Measurements from ENCODE around the gene SMIM28. TPM values are rescaled to one million over a fixed set of nuclear protein-coding genes. Genes with fewer than 3 reads are reported as not detected.

SMIM28 gene
- total and polyA plus RNA-seq, 5 donors from 2014 or later = not detected

DNA sequence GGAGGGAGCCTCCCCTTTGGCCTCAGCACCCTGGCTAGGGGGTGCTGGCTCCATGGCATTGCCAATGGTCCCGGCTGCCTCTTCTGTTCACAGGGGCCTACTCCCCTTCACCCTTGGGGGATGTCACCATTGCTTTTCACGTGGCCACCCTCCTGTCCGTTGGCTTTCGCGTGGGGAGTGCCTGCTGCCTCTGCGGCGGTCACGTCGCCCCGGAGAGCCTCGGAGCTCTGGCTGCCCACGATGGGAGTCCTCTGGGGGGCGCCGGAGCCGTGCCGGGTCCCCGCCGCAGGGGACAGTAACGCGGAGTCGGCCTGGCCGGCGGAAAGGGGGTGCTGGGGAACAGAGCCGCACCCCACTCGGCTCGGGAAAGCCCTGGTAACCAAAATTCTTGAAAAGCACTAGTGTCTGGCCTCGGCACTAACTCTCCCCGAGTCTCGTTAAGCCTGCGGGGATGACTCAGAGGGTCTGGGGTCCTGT, 25.7 kb downstream of the SMIM28 start:
- no peaks in the 10 kb centered on the region for H3K9me3 Mint-ChIP-seq
- peaks cover 14 to 43% (median 27%) of the 10 kb centered on the region in 4 donors for H3K4me1 Mint-ChIP-seq
- H3K27ac Mint-ChIP-seq = peak overlapping the region; percentile 72 to 90 (median 84)
- peaks cover 33% of the 10 kb centered on the region for H3K4me1 ChIP-seq (ENCODE audit: control insufficient read depth, insufficient read depth, low read length, poor library complexity, severe bottlenecking)
- DNase-seq (peak in 2 of 3 donors; percentile 11 to 37), ATAC-seq (ENCODE audit: low read depth in 2 of 2) (peak; percentile 5 to 15)
- peak overlapping the region; percentile 85 to 87 (median 86) for H3K4me3 Mint-ChIP-seq
- peaks cover 29% of the 10 kb centered on the region for H3K36me3 ChIP-seq (ENCODE audit: control insufficient read depth, insufficient read depth, low read length)
- peaks cover 6% of the 10 kb centered on the region for H3K27me3 Mint-ChIP-seq
- H3K36me3 Mint-ChIP-seq = peaks cover 23% of the 10 kb centered on the region
- no peaks in the 10 kb centered on the region for H3K9me3 ChIP-seq (ENCODE audit: control insufficient read depth in 2 of 2, low read length in 2 of 2)
- peak overlapping the region; percentile 87 for H3K4me3 ChIP-seq (ENCODE audit: low read depth, low read length)
- no peaks in the 10 kb centered on the region for H3K27me3 ChIP-seq (ENCODE audit: control insufficient read depth, insufficient read depth, low read length)
- peak overlapping the region; percentile 84 for H3K27ac ChIP-seq (ENCODE audit: insufficient read depth, low read length, poor library complexity, severe bottlenecking)

DNA sequence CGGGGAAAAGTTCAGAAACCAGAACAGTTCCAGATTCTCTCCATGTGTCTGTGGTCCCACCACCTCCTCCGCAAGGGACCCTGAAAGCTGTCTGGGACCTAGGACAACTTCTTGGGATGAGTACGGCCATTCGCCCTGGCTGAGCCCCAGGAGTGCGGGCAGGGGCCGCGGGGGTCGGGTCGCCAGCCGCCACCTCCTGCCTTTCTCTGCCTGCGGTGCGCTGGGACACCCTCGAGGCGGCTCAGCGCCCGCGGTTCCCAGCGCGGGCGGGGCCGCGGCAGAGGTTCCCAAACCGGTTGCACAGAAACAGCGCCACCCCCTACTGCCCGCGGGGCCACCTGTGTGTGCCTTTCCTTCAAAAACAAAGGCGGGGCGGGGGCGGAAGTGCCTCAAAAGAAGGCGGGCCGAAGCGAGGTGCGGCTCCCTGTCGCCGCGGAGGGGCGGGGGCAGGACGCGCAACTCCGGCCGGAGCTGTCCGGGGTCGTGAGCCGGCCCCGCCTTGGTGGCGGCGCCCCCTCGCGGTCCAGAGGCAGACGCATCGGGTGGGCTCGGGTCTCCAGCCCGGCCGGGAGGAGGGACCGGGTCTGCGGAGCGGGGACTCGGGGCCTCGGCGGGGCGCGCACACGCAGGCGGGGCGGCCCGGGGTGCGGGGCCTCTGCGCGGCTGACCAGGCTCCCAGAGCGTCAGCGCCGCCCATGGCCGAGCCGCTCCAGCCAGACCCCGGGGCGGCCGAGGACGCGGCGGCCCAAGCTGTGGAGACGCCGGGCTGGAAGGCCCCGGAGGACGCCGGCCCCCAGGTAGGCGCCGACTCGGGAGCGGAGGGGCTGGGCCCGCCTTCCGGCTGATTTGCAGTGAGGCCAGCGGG, 26.3 kb downstream of the SMIM28 start, which contains the start of gene HEBP2:
Gene HEBP2, plus strand, starts transcription at position 423 of the 865 bp plus-strand sequence. Its CDS starts 273 bp downstream, at position 696.
- H3K4me1 Mint-ChIP-seq = peaks cover 14 to 49% (median 32%) of the 10 kb centered on the region in 4 donors
- peaks cover 35% of the 10 kb centered on the region for H3K36me3 ChIP-seq (ENCODE audit: control insufficient read depth, insufficient read depth, low read length)
- peak within 1 kb of the TSS; percentile 84 for H3K27ac ChIP-seq (ENCODE audit: insufficient read depth, low read length, poor library complexity, severe bottlenecking)
- no peaks in the 10 kb centered on the region for H3K9me3 ChIP-seq (ENCODE audit: control insufficient read depth in 2 of 2, low read length in 2 of 2)
- peaks cover 6% of the 10 kb centered on the region for H3K27me3 Mint-ChIP-seq
- ATAC-seq (ENCODE audit: low read depth in 2 of 2) (peak; percentile 91 to 92), DNase-seq (peak; percentile 91 to 96 (median 93))
- H3K9me3 Mint-ChIP-seq = no peaks in the 10 kb centered on the region
- H3K4me1 ChIP-seq (ENCODE audit: control insufficient read depth, insufficient read depth, low read length, poor library complexity, severe bottlenecking) = peaks cover 33% of the 10 kb centered on the region
- H3K4me3 Mint-ChIP-seq = peak within 1 kb of the TSS; percentile 89 to 95 (median 91)
- H3K27me3 ChIP-seq (ENCODE audit: control insufficient read depth, insufficient read depth, low read length) = no peaks in the 10 kb centered on the region
- peak within 1 kb of the TSS; percentile 87 for H3K4me3 ChIP-seq (ENCODE audit: low read depth, low read length)
- H3K27ac Mint-ChIP-seq = peak within 1 kb of the TSS; percentile 74 to 94 (median 91)
- H3K36me3 Mint-ChIP-seq = peaks cover 28% of the 10 kb centered on the region

DNA sequence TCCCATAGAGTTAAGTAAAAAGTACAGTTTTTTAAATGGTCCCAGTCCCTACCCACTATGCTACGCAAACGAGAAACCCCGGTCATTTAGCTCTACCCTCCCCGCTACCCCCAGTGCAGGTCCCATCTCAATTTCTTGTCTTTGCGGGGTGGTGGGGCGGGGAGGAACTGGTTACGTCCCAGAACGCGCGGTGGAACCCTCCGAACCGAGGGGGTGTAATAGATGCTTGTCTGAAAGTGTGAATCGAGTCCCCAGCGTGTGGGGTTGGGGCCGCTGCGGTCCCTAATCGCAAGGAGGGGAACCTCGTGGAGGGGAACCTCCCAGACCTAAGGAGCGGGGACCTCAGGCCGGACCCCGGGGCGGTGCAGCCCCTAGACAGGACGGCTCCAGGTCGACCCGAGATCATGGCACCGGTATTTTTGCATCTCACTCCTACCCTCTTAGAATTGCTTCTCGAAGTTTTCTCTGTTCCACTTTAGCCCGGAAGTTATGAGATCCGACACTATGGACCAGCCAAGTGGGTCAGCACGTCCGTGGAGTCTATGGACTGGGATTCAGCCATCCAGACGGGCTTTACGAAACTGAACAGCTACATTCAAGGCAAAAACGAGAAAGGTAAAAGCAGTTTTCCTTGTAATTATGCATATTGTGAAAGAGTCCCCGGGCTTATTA, 27.1 kb downstream of the SMIM28 start:
- ATAC-seq (ENCODE audit: low read depth in 2 of 2) (peak; percentile 13 to 17), DNase-seq (peak; percentile 20 to 54 (median 48))
- Mint-ChIP-seq H3K4me3 (peak overlapping the region; percentile 89 to 95 (median 91)), H3K9me3 (no peaks in the 10 kb centered on the region), H3K36me3 (peaks cover 35% of the 10 kb centered on the region), H3K27me3 (peaks cover 5% of the 10 kb centered on the region), H3K27ac (peak overlapping the region; percentile 74 to 94 (median 91)), H3K4me1 (peaks cover 14 to 57% (median 39%) of the 10 kb centered on the region in 4 donors)
- Histone ChIP-seq H3K4me1 (ENCODE audit: control insufficient read depth, insufficient read depth, low read length, poor library complexity, severe bottlenecking) (peaks cover 33% of the 10 kb centered on the region), H3K27ac (ENCODE audit: insufficient read depth, low read length, poor library complexity, severe bottlenecking) (peak overlapping the region; percentile 84), H3K9me3 (ENCODE audit: control insufficient read depth in 2 of 2, low read length in 2 of 2) (no peaks in the 10 kb centered on the region), H3K27me3 (ENCODE audit: control insufficient read depth, insufficient read depth, low read length) (no peaks in the 10 kb centered on the region), H3K36me3 (ENCODE audit: control insufficient read depth, insufficient read depth, low read length) (peaks cover 43% of the 10 kb centered on the region), H3K4me3 (ENCODE audit: low read depth, low read length) (peak overlapping the region; percentile 82)

DNA sequence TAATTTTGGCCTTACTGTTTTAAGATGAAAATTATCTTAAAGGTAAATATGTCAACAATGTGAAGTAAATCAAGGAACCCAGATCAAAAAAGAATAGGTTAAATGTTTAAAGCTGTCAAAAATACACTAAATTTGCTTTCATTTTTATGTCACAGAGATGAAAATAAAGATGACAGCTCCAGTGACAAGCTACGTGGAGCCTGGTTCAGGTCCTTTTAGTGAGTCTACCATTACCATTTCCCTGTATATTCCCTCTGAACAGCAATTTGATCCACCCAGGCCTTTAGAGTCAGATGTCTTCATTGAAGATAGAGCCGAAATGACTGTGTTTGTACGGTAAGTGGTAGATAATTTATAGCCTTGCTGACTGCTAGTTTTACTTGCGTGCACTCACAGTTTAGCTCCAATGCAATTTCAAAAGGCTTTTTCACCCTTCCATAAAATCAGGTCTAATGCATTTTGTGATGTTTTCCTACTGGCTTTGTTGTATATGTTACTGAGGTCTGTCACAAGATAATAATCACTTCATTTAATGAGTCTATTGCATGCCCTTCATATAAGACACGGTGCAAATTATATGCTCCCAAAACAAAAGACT, 28.2 kb downstream of the SMIM28 start:
- Histone ChIP-seq H3K4me3 (ENCODE audit: low read depth, low read length) (peak overlapping the region; percentile 82), H3K4me1 (ENCODE audit: control insufficient read depth, insufficient read depth, low read length, poor library complexity, severe bottlenecking) (peaks cover 36% of the 10 kb centered on the region), H3K9me3 (ENCODE audit: control insufficient read depth in 2 of 2, low read length in 2 of 2) (no peaks in the 10 kb centered on the region), H3K27ac (ENCODE audit: insufficient read depth, low read length, poor library complexity, severe bottlenecking) (peak overlapping the region; percentile 84), H3K27me3 (ENCODE audit: control insufficient read depth, insufficient read depth, low read length) (no peaks in the 10 kb centered on the region), H3K36me3 (ENCODE audit: control insufficient read depth, insufficient read depth, low read length) (peaks cover 54% of the 10 kb centered on the region)
- Mint-ChIP-seq H3K36me3 (peaks cover 44% of the 10 kb centered on the region), H3K4me3 (peak overlapping the region; percentile 89 to 95 (median 91)), H3K27ac (peak overlapping the region; percentile 39 to 91 (median 74)), H3K4me1 (peaks cover 14 to 65% (median 48%) of the 10 kb centered on the region in 4 donors), H3K9me3 (no peaks in the 10 kb centered on the region), H3K27me3 (no peaks in the 10 kb centered on the region)
- ATAC-seq (ENCODE audit: low read depth in 2 of 2) (no peak), DNase-seq (no peak)

DNA sequence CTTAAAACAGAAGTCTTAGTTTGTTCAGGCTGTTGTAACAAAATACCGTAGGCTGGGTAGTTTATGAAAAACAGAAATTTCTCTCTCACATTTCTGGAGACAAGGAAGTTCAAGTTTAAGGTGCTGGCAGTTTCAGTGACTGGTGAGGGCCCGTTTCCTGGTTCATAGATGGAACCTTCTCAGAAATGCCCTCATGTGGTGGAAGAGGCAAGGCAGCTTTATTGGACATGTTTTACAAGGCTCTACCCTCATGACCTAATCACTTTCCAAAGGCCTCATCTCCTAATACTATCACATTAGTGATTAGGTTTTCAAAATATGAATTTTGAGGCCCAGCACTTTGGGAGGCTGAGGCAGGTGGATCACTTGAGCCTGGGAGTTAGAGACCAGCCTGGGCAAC, 28.7 kb downstream of the SMIM28 start:
- peaks cover 14 to 70% (median 53%) of the 10 kb centered on the region in 4 donors for H3K4me1 Mint-ChIP-seq
- Histone ChIP-seq H3K36me3 (ENCODE audit: control insufficient read depth, insufficient read depth, low read length) (peaks cover 59% of the 10 kb centered on the region), H3K27ac (ENCODE audit: insufficient read depth, low read length, poor library complexity, severe bottlenecking) (peak overlapping the region; percentile 84), H3K9me3 (ENCODE audit: control insufficient read depth in 2 of 2, low read length in 2 of 2) (no peaks in the 10 kb centered on the region), H3K4me1 (ENCODE audit: control insufficient read depth, insufficient read depth, low read length, poor library complexity, severe bottlenecking) (peaks cover 40% of the 10 kb centered on the region), H3K27me3 (ENCODE audit: control insufficient read depth, insufficient read depth, low read length) (no peaks in the 10 kb centered on the region), H3K4me3 (ENCODE audit: low read depth, low read length) (no peak overlapping the region)
- ATAC-seq (ENCODE audit: low read depth in 2 of 2) (no peak), DNase-seq (peak in 1 of 3 donors; percentile 59)
- H3K27ac Mint-ChIP-seq = peak overlapping the region; percentile 39 to 74 (median 45)
- no peaks in the 10 kb centered on the region for H3K27me3 Mint-ChIP-seq
- peak overlapping the region; percentile 61 to 92 (median 90) for H3K4me3 Mint-ChIP-seq
- H3K9me3 Mint-ChIP-seq = no peaks in the 10 kb centered on the region
- peaks cover 49% of the 10 kb centered on the region for H3K36me3 Mint-ChIP-seq

DNA sequence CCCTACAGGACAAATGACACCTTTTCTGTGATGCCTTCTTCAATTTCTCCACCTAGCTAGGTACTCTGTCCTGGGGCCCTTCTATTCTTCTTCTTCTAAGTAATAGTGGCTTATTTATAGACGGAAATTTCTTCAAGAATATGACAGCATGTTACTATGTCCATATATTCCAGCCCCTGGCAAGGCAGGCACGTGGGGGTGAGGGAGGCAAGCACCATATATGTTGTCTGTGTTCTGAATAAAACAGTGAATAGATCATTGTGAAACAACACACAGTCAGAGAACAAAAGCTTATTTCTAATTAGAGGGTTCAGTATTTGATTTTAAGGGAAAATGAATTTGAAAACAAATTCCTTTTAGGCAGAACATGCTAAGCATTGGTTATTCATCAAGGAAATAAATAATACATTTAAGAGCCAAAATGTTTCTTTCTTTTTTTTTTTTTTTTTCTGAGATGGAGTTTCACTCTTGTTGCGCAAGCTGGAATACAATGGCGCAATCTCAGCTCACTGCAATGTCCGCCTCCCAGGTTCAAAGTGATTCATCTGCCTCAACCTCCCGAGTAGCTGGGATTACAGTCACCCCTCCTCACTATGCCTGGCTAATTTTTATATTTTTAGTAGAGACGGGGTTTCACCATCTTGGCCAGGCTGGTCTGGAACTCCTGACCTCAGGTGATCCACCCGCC, 32.5 kb downstream of the SMIM28 start:
- no peak overlapping the region for H3K4me3 ChIP-seq (ENCODE audit: low read depth, low read length)
- ATAC-seq (ENCODE audit: low read depth in 2 of 2) (no peak), DNase-seq (no peak)
- peak overlapping the region; percentile 24 for H3K27ac ChIP-seq (ENCODE audit: insufficient read depth, low read length, poor library complexity, severe bottlenecking)
- peaks cover 25% of the 10 kb centered on the region for H3K4me1 ChIP-seq (ENCODE audit: control insufficient read depth, insufficient read depth, low read length, poor library complexity, severe bottlenecking)
- H3K27me3 ChIP-seq (ENCODE audit: control insufficient read depth, insufficient read depth, low read length) = no peaks in the 10 kb centered on the region
- no peaks in the 10 kb centered on the region for H3K9me3 ChIP-seq (ENCODE audit: control insufficient read depth in 2 of 2, low read length in 2 of 2)
- H3K36me3 Mint-ChIP-seq = peaks cover 73% of the 10 kb centered on the region
- peaks cover 12 to 60% (median 51%) of the 10 kb centered on the region in 4 donors for H3K4me1 Mint-ChIP-seq
- H3K27me3 Mint-ChIP-seq = no peaks in the 10 kb centered on the region
- H3K9me3 Mint-ChIP-seq = no peaks in the 10 kb centered on the region
- peak overlapping the region in 1 of 3 donors; percentile 3 for H3K27ac Mint-ChIP-seq
- H3K4me3 Mint-ChIP-seq = peak overlapping the region in 3 of 4 donors; percentile 20 to 32 (median 24)
- H3K36me3 ChIP-seq (ENCODE audit: control insufficient read depth, insufficient read depth, low read length) = peaks cover 89% of the 10 kb centered on the region
